NCI-H1105 treated with DMSO at 0.1 percent for 48 hours (cell line): ENCODE results near the gene CLCNKA.
A peak's percentile ranks its signal among the peaks of the same experiment; 100 is the strongest.
"Not testable (repeated sequence)": the region's sequence is repeated elsewhere in the genome, so short reads cannot be mapped to it uniquely, and the experiment has no call there.

Experiments
- DNase-seq: peaks from one replicate; lab custom pipeline; 2025; lab: John Stamatoyannopoulos, UW

CLCNKA gene

DNA sequence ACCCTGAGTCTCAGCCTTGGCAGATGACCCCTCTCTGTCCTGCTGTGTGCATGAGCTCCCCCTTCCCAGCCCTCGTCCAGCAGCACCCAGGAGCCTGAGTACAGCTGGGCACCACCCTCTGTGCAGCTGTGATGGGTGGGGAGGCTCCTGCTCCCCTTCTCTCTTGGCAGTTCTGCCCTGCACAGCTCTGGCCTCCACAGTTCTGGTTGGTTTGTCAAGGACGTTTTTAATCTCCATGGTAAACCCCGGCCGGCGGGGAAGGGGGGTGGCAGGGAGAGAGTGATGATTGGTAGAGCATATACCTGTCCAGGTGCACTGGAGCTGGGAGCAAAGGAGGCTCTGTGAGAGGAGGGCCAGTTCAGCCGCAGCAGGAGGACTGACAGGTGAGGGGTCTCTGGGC, at the start of gene CLCNKA:
CLCNKA (plus strand) TSS at position 356 of the 400 bp plus-strand sequence. CDS start 584 bp downstream, outside the sequence.
- no peak for DNase-seq

DNA sequence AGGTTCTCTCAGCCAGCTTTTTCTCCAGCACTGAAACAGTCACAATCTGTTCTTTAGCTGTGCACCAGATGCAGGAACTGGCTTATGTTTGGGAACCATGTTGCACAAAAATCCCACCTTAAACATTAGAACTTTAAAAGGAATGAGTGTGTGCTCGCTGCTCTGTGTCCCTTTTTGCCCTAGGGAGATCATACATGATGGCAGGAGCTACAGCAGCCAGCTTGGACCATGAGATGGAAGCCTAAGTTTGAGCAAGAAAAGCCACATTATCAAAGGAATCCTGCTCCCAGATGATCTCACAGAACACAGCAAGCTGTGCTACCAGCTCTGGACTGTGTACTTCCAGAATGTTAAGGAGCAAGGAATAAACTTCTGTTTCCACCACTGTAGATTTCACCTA, 49.4 kb upstream of the CLCNKA start:
- no peak for DNase-seq

- DNase-seq: no peak
These were observed 48.1 kb upstream of the CLCNKA start for GRCh38 chr1:15973772-15974171.

- no peak for DNase-seq
These were observed 47.0 kb upstream of the CLCNKA start for GRCh38 chr1:15974855-15975254.

DNA sequence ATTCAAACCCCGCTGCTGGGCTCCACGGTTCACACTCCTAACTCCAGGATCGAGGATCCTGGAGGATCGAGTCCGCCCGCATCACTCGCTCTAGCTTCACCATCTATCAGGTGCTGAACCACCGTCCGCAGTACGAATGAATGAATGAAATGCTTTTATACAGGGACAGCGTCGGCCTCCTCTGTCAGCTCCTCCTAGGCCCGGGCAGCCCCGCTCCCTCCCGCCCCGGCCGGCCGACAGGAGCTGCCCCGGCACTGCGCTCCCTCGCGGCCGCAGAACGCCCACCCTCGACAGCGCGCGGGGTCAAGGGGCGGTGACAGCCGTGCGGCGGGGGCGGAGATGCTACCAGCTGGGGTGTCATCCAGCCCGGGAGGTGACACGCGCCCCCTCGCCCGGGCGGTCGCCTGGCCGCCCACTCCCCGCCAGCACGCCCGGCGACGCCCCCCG, 46.5 kb upstream of the CLCNKA start:
- DNase-seq: peak; percentile 55

DNA sequence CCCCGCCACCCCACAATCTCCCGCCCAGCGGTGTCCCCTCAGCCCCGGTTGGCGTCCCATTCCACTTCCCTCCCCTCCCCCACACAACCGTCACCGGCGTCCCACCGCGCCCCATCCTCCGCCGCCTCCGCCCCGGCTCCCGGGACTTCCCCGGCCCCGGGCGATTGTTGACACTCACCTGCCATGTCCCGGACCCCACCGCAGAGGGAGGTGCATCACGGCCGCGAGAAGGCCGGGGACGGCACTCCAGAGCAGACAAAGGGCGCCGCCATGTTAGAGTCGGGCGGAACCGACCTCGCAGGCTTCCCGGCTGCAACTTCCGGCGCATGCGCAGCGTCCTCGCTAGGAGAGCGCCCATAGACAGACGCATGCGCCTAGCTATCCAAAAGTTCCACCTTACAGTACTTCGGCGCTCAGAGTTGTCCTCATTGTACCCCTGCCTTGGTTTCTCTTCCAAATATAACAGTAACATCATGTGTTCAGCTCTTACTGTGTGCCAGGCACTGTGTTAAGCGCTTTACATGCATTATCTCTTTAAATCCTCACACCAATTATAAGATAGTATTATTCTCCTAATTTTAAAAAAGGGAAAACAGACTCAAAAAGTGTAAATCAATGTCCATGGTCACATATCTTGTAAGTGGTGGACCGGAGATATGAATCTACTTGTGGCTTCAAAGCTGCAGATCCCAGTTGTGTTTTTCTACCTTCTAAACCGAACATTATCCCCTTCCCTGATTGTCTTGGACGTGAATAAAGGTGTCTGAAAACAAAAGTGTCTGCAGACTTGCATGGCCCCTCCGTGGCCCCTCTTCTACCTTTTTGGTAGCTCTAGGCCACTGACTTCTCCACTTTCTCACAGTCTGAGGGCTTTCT, 45.8 kb upstream of the CLCNKA start, which contains the start of gene ZBTB17:
ZBTB17 (minus strand) TSS at position 297 of the 876 bp plus-strand sequence. CDS start 27,606 bp downstream, outside the sequence.
- DNase-seq: peak; percentile 97

DNA sequence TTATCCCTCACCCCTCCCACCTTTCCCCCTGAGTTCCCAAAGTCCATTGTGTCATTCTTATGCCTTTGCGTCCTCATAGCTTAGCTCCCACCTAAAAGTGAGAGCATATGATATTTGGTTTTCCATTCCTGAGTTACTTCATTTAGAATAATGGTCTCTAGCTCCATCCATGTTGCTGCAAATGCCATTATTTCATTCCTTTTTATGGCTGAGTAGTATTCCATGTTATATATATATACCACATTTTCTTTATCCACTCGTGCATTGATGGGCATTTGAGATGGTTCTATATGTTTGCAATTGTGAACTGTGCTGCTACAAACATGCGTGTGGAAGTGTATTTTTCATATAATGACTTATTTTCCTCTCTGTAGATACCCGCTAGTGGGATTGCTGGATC, 43.9 kb upstream of the CLCNKA start:
- DNase-seq: not testable (repeated sequence)

DNA sequence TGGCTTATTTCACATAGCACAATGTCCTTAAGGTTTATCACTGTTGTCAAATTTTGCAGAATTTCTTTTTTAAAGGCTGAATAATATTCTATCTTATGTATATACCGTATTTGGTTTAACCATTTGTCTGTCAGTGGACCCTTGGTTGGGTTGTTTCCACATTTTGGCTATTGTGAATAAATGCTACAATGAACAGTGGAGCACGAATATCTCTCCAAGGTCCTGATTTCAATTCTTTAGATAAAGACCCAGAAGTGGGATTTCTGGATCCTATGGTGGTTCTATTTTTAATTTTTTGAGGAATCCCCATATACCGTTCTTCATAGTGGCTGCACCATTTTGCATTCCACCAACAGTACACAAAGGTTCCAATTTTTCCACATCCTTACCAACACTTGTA, 40.2 kb upstream of the CLCNKA start:
- DNase-seq: no peak

DNA sequence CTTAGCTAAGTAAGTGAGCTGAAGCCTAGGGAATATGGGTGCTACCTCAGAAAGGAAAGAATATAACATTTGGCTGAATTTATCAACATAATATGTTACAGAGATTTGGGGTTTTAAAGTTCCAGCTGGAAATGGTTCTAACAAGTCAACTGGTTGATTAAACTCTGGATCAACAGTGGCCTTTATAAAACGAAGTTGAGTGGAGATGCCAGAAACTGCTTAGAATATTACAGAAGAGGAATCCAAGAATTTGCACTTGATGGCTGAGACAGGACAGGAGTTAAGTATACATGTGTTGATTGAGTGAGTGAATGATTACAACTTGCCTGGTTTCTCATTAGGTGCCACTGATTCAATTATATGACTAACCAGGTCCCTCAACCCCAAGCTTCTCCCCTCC, 38.6 kb upstream of the CLCNKA start:
- DNase-seq: no peak

GRCh38 chr1:15985611-15986297, 36.1 kb upstream of the CLCNKA start:
- DNase-seq: no peak

- DNase-seq: no peak
These were observed 32.7 kb upstream of the CLCNKA start for GRCh38 chr1:15988856-15989736.

DNA sequence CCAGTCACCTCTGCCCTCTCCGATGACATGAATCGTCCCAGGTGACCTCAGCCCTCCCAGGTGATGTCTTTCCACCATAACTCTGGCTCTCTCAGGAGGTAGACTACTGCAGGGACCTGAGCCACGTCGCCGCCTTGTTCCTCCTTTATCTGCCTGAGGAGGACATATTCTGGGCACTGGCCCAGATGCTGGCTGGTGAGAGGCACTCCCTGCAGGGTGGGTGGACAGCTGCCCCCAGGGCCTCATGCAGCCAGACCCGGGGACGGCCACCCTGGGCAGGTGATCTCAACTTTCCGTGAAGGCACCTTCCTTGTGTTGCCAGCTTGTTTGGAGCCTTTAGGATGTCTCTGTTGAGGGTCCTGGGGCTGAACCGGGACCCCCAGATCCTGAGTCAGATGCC, 32.1 kb upstream of the CLCNKA start:
- DNase-seq: no peak

DNA sequence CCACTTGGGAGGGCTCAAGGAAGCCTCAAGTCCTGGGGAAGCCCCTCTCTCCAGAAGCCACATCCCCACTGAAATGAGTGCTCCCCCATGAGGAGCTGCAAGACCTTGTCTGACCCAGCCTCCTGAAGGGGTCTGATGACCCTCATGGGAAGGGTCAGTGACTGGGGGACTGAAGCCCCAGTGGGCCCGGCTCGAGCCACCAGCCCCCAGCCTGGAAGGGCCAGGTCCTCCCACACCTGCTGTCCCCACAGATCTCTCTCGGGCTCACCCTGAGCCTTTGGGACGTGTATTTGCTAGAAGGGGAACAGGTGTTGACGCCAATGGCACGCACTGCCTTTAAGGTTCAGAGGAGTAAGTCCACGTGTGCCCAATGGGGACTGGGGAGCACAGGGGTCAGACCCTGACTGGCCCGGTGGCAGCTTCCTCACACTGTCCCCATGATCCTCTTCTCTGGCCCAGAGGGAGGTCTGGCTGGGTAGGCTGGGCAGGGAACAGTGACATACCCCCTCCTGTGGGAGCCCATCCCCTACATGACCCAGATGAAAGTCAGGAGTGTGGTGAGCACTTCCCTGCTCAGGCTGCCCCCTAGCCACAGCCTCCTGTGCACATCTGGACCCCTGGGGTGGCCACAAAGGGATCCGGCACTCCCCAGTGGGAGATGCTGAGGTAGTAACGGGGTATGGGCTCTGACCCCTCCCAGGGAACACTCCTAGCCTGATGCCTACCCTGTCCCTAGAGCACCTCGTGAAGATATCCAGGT, 30.2 kb upstream of the CLCNKA start:
- no peak for DNase-seq

DNA sequence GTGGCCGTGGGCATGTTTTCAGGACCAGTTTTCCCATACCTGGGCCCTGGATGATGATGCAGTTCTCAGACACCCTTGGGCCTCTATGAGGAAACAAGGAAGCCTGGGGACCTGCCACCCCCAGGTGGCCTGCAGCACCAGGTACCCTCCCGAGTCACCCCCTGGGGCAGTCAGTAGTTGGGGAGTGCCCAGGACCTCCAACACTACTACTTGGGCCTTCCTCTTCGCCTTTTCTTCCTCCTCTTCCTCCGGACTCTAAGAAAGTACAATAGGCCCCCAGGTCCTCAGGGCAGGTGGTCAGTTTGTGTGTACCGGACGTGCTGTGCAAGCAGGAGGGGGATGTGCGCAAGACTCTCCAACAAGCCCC, 29.7 kb upstream of the CLCNKA start:
- no peak for DNase-seq

GRCh38 chr1:15992582-15993500, 29.0 kb upstream of the CLCNKA start:
- no peak for DNase-seq

GRCh38 chr1:15993666-15994065, 28.2 kb upstream of the CLCNKA start:
- DNase-seq: no peak

- no peak for DNase-seq
These were observed 27.8 kb upstream of the CLCNKA start for GRCh38 chr1:15994081-15994480.

- peak; percentile 32 for DNase-seq
These were observed 27.1 kb upstream of the CLCNKA start for GRCh38 chr1:15994590-15995351.

- DNase-seq: no peak
These were observed 24.7 kb upstream of the CLCNKA start for GRCh38 chr1:15997076-15997585.
